Mesenchymal stem cell (in vitro differentiated cells and primary cell): Measurements from ENCODE around the gene ZNF444. TPM values are rescaled to one million over a fixed set of nuclear protein-coding genes. Genes with fewer than 3 reads are reported as not detected.

Experiments
- DNase-seq: peaks from one replicate; pipeline ENCODE4 v3.0.0-alpha.2; 2013
- H2AFZ ChIP-seq: one replicate; pipeline ENCODE4 v1.6.1; 2013; ENCODE audit warnings: low read depth, mild to moderate bottlenecking, control low read depth, inconsistent platforms, low read length, moderate library complexity
- H2AK5ac ChIP-seq: 2 replicates; pipeline ENCODE4 v1.6.1; 2013; ENCODE audit warnings: low read length, moderate library complexity, mild to moderate bottlenecking, inconsistent platforms; ENCODE audit not compliant: severe bottlenecking
- H2BK120ac ChIP-seq: one replicate; pipeline ENCODE4 v1.6.1; 2013; ENCODE audit warnings: low read depth, mild to moderate bottlenecking, inconsistent platforms, low read length, moderate library complexity
- H2BK12ac ChIP-seq, 2 experiments: one replicate each; pipeline ENCODE4 v1.6.1; 2013; ENCODE audit warnings: inconsistent platforms in 2 of 2, low read length in 2 of 2, mild to moderate bottlenecking in 2 of 2, moderate library complexity in 2 of 2, control low read depth in 1 of 2
- H2BK15ac ChIP-seq: one replicate; pipeline ENCODE4 v1.6.1; 2013; ENCODE audit warnings: mild to moderate bottlenecking, low read depth, inconsistent platforms; ENCODE audit not compliant: poor library complexity, severe bottlenecking
- H2BK5ac ChIP-seq: 2 replicates; pipeline ENCODE4 v1.6.1; 2013; ENCODE audit warnings: low read depth, mild to moderate bottlenecking, low read length, control low read depth, inconsistent platforms; ENCODE audit not compliant: poor library complexity, severe bottlenecking
- H3K14ac ChIP-seq, 2 experiments: one replicate each; pipeline ENCODE4 v1.6.1; 2013; ENCODE audit warnings: inconsistent platforms in 2 of 2, low read length in 2 of 2, control low read depth in 1 of 2, mild to moderate bottlenecking in 1 of 2, moderate library complexity in 1 of 2
- H3K18ac ChIP-seq, 2 experiments: one replicate each; pipeline ENCODE4 v1.6.1; 2013; ENCODE audit warnings: inconsistent platforms in 2 of 2, low read length in 2 of 2, control low read depth in 1 of 2, low read depth in 1 of 2, mild to moderate bottlenecking in 1 of 2
- H3K23ac ChIP-seq, 2 experiments: one replicate each; pipeline ENCODE4 v1.6.1; 2013; ENCODE audit warnings: inconsistent platforms in 2 of 2, low read length in 2 of 2, mild to moderate bottlenecking in 2 of 2, moderate library complexity in 2 of 2, control low read depth in 1 of 2
- H3K27ac ChIP-seq: 2 replicates; pipeline ENCODE4 v1.5.1; 2013; ENCODE audit warnings: mild to moderate bottlenecking, moderate library complexity, low read length, control low read depth, inconsistent platforms; ENCODE audit not compliant: poor library complexity, severe bottlenecking
- H3K27me3 ChIP-seq, 2 experiments: 2 replicates each; pipeline versions ENCODE4 v1.6.1 to v1.7.0; 2013; ENCODE audit warnings: low read length in 2 of 2, mild to moderate bottlenecking in 2 of 2, moderate library complexity in 2 of 2, control low read depth in 1 of 2, inconsistent platforms in 1 of 2; ENCODE audit not compliant: control insufficient read depth in 1 of 2, insufficient read depth in 1 of 2
- H3K36me3 ChIP-seq, 2 experiments: 2 replicates each; pipeline versions ENCODE4 v1.6.1 to v1.7.0; 2013; ENCODE audit warnings: low read length in 2 of 2, control low read depth in 1 of 2, inconsistent platforms in 1 of 2, low read depth in 1 of 2, mild to moderate bottlenecking in 1 of 2; ENCODE audit not compliant: insufficient read depth in 2 of 2, control insufficient read depth in 1 of 2
- H3K4ac ChIP-seq, 2 experiments: one replicate each; pipeline ENCODE4 v1.6.1; 2013; ENCODE audit warnings: inconsistent platforms in 2 of 2, low read length in 2 of 2, mild to moderate bottlenecking in 2 of 2, moderate library complexity in 2 of 2, control low read depth in 1 of 2, low read depth in 1 of 2
- H3K4me1 ChIP-seq: 2 replicates; pipeline ENCODE4 v1.6.1; 2013; ENCODE audit warnings: low read depth, low read length, control low read depth; ENCODE audit not compliant: control insufficient read depth, insufficient read depth
- H3K4me2 ChIP-seq: 2 replicates; pipeline ENCODE4 v1.6.1; 2013; ENCODE audit warnings: low read length, mild to moderate bottlenecking, inconsistent platforms; ENCODE audit not compliant: poor library complexity, severe bottlenecking
- H3K4me3 ChIP-seq, 2 experiments: 2 replicates each; pipeline versions ENCODE4 v1.5.1 to v1.7.0; 2013; ENCODE audit warnings: low read length in 2 of 2, mild to moderate bottlenecking in 2 of 2, control low read depth in 1 of 2, low read depth in 1 of 2; ENCODE audit not compliant: insufficient read depth in 1 of 2
- H3K79me1 ChIP-seq: replicated peaks from 2 replicates; pipeline ENCODE4 v1.6.1; 2013; ENCODE audit warnings: mild to moderate bottlenecking, control low read depth, low read length, inconsistent platforms; ENCODE audit not compliant: poor library complexity, severe bottlenecking
- H3K9ac ChIP-seq: 2 replicates; pipeline ENCODE4 v1.7.0; 2013; ENCODE audit warnings: mild to moderate bottlenecking, low read length, moderate library complexity
- H3K9me3 ChIP-seq: 2 replicates; pipeline ENCODE4 v1.7.0; 2013; ENCODE audit warnings: mild to moderate bottlenecking, low read length; ENCODE audit not compliant: control insufficient read depth
- H4K8ac ChIP-seq: one replicate; pipeline ENCODE4 v1.6.1; 2013; ENCODE audit warnings: inconsistent platforms, mild to moderate bottlenecking, low read length, moderate library complexity
- H4K91ac ChIP-seq: one replicate; pipeline ENCODE4 v1.6.1; 2013; ENCODE audit warnings: mild to moderate bottlenecking, low read length, inconsistent platforms
- WGBS: methylation state at CpG from one replicate; pipeline ENCODE4 v1.1.7; 2013; ENCODE audit warnings: mixed read lengths; 5-methylcytosine and 5-hydroxymethylcytosine counted together
- polyA plus RNA-seq, 2 experiments: library from polyadenylated mRNA; stranded (reverse); fragments of 200-250 nt; gene quantifications; one replicate each; pipeline ENCODE4 v1.2.3, GENCODE V29; 2013

ZNF444 gene
- 18.1 TPM for polyA plus RNA-seq (2013, experiment 1 of 2)
- polyA plus RNA-seq (2013, experiment 2 of 2) = 17.4 TPM

- H3K4me2 ChIP-seq = peak within 1 kb of the TSS; percentile 85
- H3K4me1 ChIP-seq = peaks cover 15% of the 10 kb centered on the region
- peak within 1 kb of the TSS; percentile 91 for H2AFZ ChIP-seq
- peak within 1 kb of the TSS; percentile 59 to 90 for H3K4ac ChIP-seq
- WGBS = under 1% methylated on average over 56 of the region's 56 CpGs
- peak within 1 kb of the TSS; percentile 95 for H4K8ac ChIP-seq
- H2BK120ac ChIP-seq = no peak within 1 kb of the TSS
- no peak within 1 kb of the TSS for H2BK12ac ChIP-seq
- no peak within 1 kb of the TSS for H2AK5ac ChIP-seq
- peaks cover 16% of the 10 kb centered on the region for H3K79me1 ChIP-seq
- H3K27ac ChIP-seq = peak within 1 kb of the TSS; percentile 69
- peak within 1 kb of the TSS in 1 of 2 experiments; percentile 96 for H3K14ac ChIP-seq
- H3K27me3 ChIP-seq = no peaks in the 10 kb centered on the region
- H2BK15ac ChIP-seq = no peak within 1 kb of the TSS
- no peaks in the 10 kb centered on the region for H3K9me3 ChIP-seq
- no peak within 1 kb of the TSS for H3K23ac ChIP-seq
- peak within 1 kb of the TSS; percentile 65 to 86 for H3K4me3 ChIP-seq
- peak within 1 kb of the TSS; percentile 61 for H2BK5ac ChIP-seq
- H4K91ac ChIP-seq = peak within 1 kb of the TSS; percentile 57
- H3K36me3 ChIP-seq = peaks cover 3 to 18% of the 10 kb centered on the region in 2 experiments
- H3K18ac ChIP-seq = peak within 1 kb of the TSS; percentile 85 to 89
- H3K9ac ChIP-seq = peak within 1 kb of the TSS; percentile 94
- DNase-seq = peak; percentile 100
These were observed at the start of gene ZNF444 for GRCh38 chr19:56140583-56141416. Gene ZNF444 (plus strand): TSS chr19:56141287. CDS start chr19:56146912, 5,625 bp downstream.

- no peak overlapping the region for H3K23ac ChIP-seq
- WGBS = 94% methylated on average over 36 of the region's 38 CpGs
These were observed 49.1 kb upstream of the ZNF444 start for GRCh38 chr19:56091751-56092546.

DNA sequence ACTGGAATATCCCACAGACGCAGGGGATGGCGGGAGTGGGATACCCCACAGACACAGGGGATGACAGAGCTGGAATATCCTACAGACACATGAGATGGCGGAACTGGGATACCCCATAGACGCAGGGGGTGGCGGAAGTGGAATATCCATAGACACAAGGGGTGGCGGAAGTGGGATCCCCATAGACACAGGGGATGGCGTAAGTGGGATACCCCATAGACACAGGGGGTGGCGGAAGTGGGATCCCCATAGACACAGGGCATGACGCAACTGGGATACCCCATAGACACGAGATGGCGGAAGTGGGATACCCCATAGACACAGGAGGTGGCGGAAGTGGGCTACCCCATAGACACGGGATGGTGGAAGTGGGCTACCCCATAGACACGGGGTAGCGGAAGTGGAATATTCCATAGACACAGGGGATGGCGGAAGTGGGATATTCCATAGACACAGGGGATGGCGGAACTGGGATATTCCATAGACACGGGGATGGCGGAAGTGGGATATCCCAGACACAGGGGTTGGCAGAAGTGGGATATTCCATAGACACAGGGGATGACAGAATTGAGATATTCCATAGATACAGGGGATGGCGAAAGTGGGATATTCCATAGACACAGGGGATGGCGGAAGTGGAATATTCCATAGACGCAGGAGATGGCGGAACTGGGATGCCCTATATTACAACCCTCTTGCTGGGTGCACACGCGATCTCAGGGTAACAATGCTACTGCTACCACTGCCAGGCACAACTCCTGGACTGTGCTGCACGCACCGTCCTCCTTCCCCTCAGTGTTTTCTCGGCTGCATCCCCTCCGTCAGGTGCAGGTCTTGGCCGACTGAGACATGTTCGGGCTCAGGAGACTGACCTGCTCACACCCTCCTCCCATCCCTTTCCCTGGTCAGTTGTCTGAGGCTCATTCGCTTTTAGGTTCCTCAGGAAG is 48.1 kb upstream of the ZNF444 start:
- Histone ChIP-seq H3K4me2 (no peak overlapping the region), H3K14ac (no peak overlapping the region), H3K4ac (no peak overlapping the region), H2BK12ac (no peak overlapping the region), H3K36me3 (peaks cover 31 to 69% of the 10 kb centered on the region in 2 experiments), H2BK15ac (no peak overlapping the region), H2AK5ac (no peak overlapping the region), H3K23ac (no peak overlapping the region), H4K91ac (no peak overlapping the region), H3K27me3 (no peaks in the 10 kb centered on the region), H3K9ac (no peak overlapping the region), H2AFZ (no peak overlapping the region), H3K18ac (no peak overlapping the region), H2BK120ac (no peak overlapping the region), H2BK5ac (no peak overlapping the region), H3K27ac (no peak overlapping the region), H4K8ac (no peak overlapping the region), H3K4me1 (peaks cover 15% of the 10 kb centered on the region), H3K79me1 (peaks cover 47% of the 10 kb centered on the region), H3K9me3 (no peaks in the 10 kb centered on the region), H3K4me3 (no peak overlapping the region)
- WGBS = 98% methylated on average over 32 of the region's 32 CpGs
- DNase-seq = no peak

More at GRCh38 chr19:56091751-56092546, 49.1 kb upstream of the ZNF444 start:
- H2BK120ac ChIP-seq = no peak overlapping the region
- H2BK15ac ChIP-seq = no peak overlapping the region
- no peak overlapping the region for H4K8ac ChIP-seq
- H4K91ac ChIP-seq = no peak overlapping the region
- no peaks in the 10 kb centered on the region for H3K27me3 ChIP-seq
- no peak overlapping the region for H3K4ac ChIP-seq
- no peak overlapping the region for H2AK5ac ChIP-seq
- H3K4me3 ChIP-seq = no peak overlapping the region
- no peak overlapping the region for H3K4me2 ChIP-seq
- H3K9ac ChIP-seq = peak overlapping the region; percentile 59
- peaks cover 27 to 69% of the 10 kb centered on the region in 2 experiments for H3K36me3 ChIP-seq
- peaks cover 46% of the 10 kb centered on the region for H3K79me1 ChIP-seq
- no peak overlapping the region for H2AFZ ChIP-seq
- no peak overlapping the region for H3K14ac ChIP-seq
- peaks cover 14% of the 10 kb centered on the region for H3K4me1 ChIP-seq
- no peaks in the 10 kb centered on the region for H3K9me3 ChIP-seq
- H3K27ac ChIP-seq = no peak overlapping the region
- no peak overlapping the region for H2BK5ac ChIP-seq
- no peak overlapping the region for H2BK12ac ChIP-seq
- DNase-seq = no peak
- H3K18ac ChIP-seq = no peak overlapping the region
